Right lobe of liver (tissue), 6 donors: Measurements from ENCODE around the gene PNKD. TPM values are rescaled to one million over a fixed set of nuclear protein-coding genes. Genes with fewer than 3 reads are reported as not detected.
A peak's percentile ranks its signal among the peaks of the same experiment; 100 is the strongest.

Experiments
- ATAC-seq, 4 donors: fragments of 200-7000 bp; cut with Tn5 transposase; one replicate each; pipeline ENCODE4 v1.9.1; 2020; ENCODE audit warnings: mild to moderate bottlenecking in 4 of 4, moderate library complexity in 4 of 4
- DNase-seq, 3 donors: peaks; one replicate each; pipeline ENCODE4 v3.0.0-alpha.2; 2020
- H3K27ac ChIP-seq, 3 donors: fragments of 200-600 bp; one replicate each; pipeline ENCODE4 v1.8.0; 2022
- H3K27me3 ChIP-seq, 2 donors: fragments of 200-600 bp; one replicate each; pipeline ENCODE4 v1.8.0; 2022
- H3K36me3 ChIP-seq, 4 donors: fragments of 200-600 bp; sonication (generic) in 1 of 4; one replicate each; pipeline versions ENCODE4 v1.5.1 to v1.8.0; 2017 to 2022; ENCODE audit warnings: control low read depth in 1 of 4
- H3K4me1 ChIP-seq, 4 donors: fragments of 200-600 bp; sonication (generic) in 1 of 4; one replicate each; pipeline versions ENCODE4 v1.5.1 to v1.8.0; 2017 to 2022; ENCODE audit warnings: control low read depth in 1 of 4
- H3K4me3 ChIP-seq, 3 donors: fragments of 200-600 bp; one replicate each; pipeline ENCODE4 v1.8.0; 2022
- H3K9me3 ChIP-seq, 4 donors: fragments of 200-600 bp; sonication (generic) in 1 of 4; one replicate each; pipeline versions ENCODE4 v1.5.1 to v1.8.0; 2017 to 2022; ENCODE audit warnings: control low read depth in 1 of 4
- POLR2A ChIP-seq: fragments of 450-650 bp; IDR thresholded peaks from one replicate; pipeline ENCODE4 v1.6.1; 2017; ENCODE audit warnings: antibody characterized with exemption, mild to moderate bottlenecking
- WGBS: methylation state at CpG from one replicate; pipeline ENCODE4 v1.1.6; 2018; ENCODE audit warnings: low coverage, low lambda C conversion rate; ENCODE audit not compliant: insufficient coverage; ENCODE audit errors: missing lambda C conversion rate; 5-methylcytosine and 5-hydroxymethylcytosine counted together
- intact Hi-C, 2 donors: fragments of 100-400 bp; cut with DNase I; formaldehyde crosslinking; loops; one replicate each; pipeline versions ENCODE4 v1.11.2 to v1.14.1; 2022
- total RNA-seq, 6 experiments: library from RNA; depleted of rRNA in 2 of 6; stranded (reverse); fragments of >200 nt in 2 of 6; fragmentation: NEBNext Ultra II Directional in 3 of 6; extraction: Animal tissue kit (Norgen Biotek cat#: 25700) in 3 of 6; gene quantifications; one replicate each; pipeline versions ENCODE4 v1.1.0 to v1.2.4, GENCODE V29; 2016 to 2023
- TF ChIP-seq, protein P1 (sequence below), 4 donors: fragments of 200-600 bp in 3 of 4; fragments of 450-650 bp in 1 of 4; IDR thresholded peaks; one replicate each; pipeline versions ENCODE4 v1.5.1 to v1.8.0; 2016 to 2022; ENCODE audit warnings: antibody characterized with exemption in 4 of 4, mild to moderate bottlenecking in 2 of 4
- donor health status: DM: no; HTN: yes; CAD: no.
- donor health status: DM: no; HTN: no; CAD: no.
- donor health status: DM: no; HTN: no; CAD: no.
- donor health status: DM: no; HTN: yes; CAD: no.
- donor health status: DM: no; HTN: yes; CAD: no.

PNKD gene
- total RNA-seq, 6 experiments from 2014 or later = 78.5 to 137 (median 115) TPM

DNA sequence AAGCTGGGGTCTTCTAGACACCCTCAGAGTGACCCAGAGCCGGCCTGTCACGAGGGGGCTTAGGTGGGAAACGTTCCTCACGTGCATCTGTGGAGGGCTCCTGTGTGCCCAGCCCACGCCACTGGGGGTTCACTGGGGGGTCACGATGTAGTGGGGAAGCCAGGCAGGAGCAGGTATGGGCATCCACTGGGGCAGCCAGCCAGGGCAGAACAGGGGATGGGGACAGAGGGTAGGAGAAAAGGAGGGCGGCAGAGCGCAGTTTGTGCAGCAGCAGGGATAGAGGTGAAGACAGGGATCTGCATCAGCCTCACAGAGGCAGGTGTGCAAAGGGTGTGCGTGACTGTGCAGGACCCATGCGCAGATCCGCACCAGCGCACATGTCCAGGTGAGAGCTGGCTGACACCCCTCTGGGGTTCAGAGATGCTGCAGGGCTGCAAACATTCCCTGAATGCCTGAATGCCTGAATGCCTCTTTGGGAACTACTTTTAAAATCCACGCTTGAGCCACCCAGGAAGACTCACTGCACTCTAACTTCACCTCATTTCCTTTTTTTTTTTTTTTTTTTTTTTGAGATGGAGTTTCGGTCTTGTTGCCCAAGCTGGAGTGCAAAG, 10.0 kb downstream of the PNKD start:
- Histone ChIP-seq H3K36me3 (peaks cover 15 to 66% (median 41%) of the 10 kb centered on the region in 4 donors), H3K4me1 (peaks cover 2 to 43% (median 28%) of the 10 kb centered on the region in 4 donors), H3K27ac (no peak overlapping the region), H3K27me3 (no peaks in the 10 kb centered on the region), H3K9me3 (no peaks in the 10 kb centered on the region), H3K4me3 (no peak overlapping the region)
- ATAC-seq (no peak), DNase-seq (peak in 1 of 3 donors; percentile 33)
- WGBS = 86% methylated on average over 8 of the region's 14 CpGs
- intact Hi-C loops = no loop called here
- TF ChIP-seq, protein P1, sequence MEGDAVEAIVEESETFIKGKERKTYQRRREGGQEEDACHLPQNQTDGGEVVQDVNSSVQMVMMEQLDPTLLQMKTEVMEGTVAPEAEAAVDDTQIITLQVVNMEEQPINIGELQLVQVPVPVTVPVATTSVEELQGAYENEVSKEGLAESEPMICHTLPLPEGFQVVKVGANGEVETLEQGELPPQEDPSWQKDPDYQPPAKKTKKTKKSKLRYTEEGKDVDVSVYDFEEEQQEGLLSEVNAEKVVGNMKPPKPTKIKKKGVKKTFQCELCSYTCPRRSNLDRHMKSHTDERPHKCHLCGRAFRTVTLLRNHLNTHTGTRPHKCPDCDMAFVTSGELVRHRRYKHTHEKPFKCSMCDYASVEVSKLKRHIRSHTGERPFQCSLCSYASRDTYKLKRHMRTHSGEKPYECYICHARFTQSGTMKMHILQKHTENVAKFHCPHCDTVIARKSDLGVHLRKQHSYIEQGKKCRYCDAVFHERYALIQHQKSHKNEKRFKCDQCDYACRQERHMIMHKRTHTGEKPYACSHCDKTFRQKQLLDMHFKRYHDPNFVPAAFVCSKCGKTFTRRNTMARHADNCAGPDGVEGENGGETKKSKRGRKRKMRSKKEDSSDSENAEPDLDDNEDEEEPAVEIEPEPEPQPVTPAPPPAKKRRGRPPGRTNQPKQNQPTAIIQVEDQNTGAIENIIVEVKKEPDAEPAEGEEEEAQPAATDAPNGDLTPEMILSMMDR (IDR thresholded peaks at IDR 0.05) = no peak
- TF ChIP-seq POLR2A = no peak

DNA sequence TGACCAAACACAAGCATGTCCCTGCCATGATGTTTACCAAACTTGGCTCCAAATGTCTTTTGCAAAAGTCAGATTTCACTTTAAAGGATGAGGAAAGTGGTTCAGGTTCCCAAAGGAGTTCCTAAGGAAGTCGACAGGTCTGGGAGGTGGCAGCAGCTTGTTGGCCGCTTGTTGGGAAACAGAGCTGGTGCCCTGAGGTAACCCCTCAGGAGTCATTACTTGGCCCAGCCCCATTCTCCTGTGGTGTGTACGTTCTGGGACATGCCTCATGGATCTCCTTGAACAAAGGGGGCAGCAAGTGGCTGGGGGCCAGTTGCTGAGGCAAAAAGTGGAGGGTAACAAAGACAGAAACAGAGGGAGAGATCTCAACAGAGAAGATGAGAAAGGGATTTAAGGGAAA, 11.1 kb downstream of the PNKD start:
- ATAC-seq = peak in 2 of 4 donors; percentile 14 to 25
- 30% methylated on average over 2 of the region's 3 CpGs for WGBS

DNA sequence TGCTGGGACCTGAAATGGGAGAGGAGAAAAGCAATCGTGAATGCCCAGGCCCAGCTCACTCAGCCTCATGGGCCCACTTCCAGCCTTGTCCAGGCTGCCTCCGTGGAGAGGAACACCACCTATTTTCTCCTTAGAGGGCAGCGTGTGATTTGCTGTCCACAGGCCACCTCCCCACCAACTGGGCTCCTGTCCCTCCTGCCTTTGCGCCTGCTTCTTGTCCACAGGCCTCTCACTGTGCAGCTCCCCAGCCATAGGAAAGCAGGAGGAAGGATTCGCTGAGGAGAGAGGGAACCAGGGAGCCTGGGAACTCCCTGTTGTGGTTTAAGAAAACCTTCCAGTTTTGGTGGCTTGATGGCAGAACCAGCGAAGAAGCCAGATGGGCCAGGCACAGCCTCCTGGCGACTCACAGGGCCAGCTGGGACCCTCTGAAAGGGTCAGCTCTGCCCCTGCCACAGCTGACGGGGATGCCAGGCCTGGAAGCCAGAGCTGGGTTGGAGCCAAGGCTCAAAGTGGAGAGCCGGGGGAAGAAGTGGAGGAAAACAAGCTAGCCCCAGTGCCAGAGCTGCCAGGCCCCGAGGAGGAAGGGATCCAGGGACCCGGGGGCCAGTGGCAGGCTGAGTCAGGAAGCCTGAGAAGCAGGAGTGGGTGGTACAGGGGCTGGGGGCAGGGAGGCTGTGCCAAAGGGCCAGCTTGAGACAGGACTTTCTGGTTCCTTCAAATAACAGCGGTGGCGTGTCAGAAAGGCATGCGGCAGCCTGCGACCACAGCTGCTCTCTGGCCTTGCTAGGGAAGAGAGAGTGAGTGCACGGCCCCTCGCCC, 12.1 kb downstream of the PNKD start:
- Histone ChIP-seq H3K27me3 (no peaks in the 10 kb centered on the region), H3K9me3 (no peaks in the 10 kb centered on the region), H3K4me1 (peaks cover 2 to 63% (median 36%) of the 10 kb centered on the region in 4 donors), H3K27ac (peak overlapping the region in 2 of 3 donors; percentile 83 to 99), H3K36me3 (peaks cover 9 to 47% (median 26%) of the 10 kb centered on the region in 4 donors), H3K4me3 (no peak overlapping the region)
- 20% methylated on average over 5 of the region's 17 CpGs for WGBS
- ATAC-seq (no peak), DNase-seq (no peak)
- TF ChIP-seq, protein P1 (IDR thresholded peaks at IDR 0.05) = no peak
- TF ChIP-seq POLR2A = no peak
- intact Hi-C loops = no loop called here

More for the DNA sequence above, 11.1 kb downstream of the PNKD start:
- Histone ChIP-seq H3K27me3 (no peaks in the 10 kb centered on the region), H3K4me1 (peaks cover 2 to 54% (median 33%) of the 10 kb centered on the region in 4 donors), H3K27ac (peak overlapping the region in 2 of 3 donors; percentile 15 to 99), H3K9me3 (no peaks in the 10 kb centered on the region), H3K36me3 (peaks cover 10 to 56% (median 34%) of the 10 kb centered on the region in 4 donors), H3K4me3 (no peak overlapping the region)
- DNase-seq = no peak
- TF ChIP-seq, protein P1 (IDR thresholded peaks at IDR 0.05) = no peak
- no peak for TF ChIP-seq POLR2A
- intact Hi-C loops = no loop called here

DNA sequence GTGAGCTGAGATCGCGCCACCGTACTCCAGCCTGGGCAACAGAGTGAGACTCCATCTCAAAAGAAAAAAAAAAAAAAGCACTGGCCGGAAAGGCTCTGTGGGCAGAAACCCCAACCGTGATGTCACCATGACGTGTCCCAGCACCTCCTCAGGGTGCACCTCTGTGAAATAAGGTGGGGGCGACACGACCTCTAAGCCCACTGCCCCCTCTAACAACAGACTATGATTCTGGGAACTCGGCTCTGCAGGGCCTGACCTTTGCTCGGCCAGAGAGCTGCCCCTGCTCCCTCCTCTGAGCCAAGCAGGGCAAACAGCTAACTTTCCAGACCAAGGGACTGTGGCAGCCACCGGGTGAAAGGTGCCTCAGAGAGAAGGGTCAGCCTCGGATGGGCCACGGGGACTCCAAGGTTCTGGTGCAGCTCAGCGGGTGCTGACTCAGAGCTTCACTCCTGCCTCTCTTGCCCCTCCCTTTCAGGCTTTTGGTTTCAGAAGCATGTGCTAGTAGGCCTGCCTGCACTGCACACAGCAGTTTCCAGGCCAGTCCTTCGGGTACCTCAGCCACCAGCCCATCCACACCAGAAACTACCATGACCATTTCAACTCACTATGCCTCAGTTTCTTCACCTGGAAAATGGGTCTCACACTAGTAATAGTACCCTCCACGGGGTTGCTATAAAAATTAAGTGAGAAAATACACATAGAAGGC, 13.9 kb downstream of the PNKD start:
- no peaks in the 10 kb centered on the region for H3K9me3 ChIP-seq
- ATAC-seq (peak; percentile 42 to 71 (median 58)), DNase-seq (peak; percentile 71 to 87 (median 83))
- TF ChIP-seq POLR2A = no peak
- TF ChIP-seq, protein P1 (IDR thresholded peaks at IDR 0.05) = no peak
- H3K36me3 ChIP-seq = peaks cover 5 to 30% (median 17%) of the 10 kb centered on the region in 4 donors
- H3K27ac ChIP-seq = peak overlapping the region; percentile 60 to 99 (median 83)
- intact Hi-C loops = no loop called here
- no peaks in the 10 kb centered on the region for H3K27me3 ChIP-seq
- H3K4me1 ChIP-seq = peaks cover 2 to 81% (median 50%) of the 10 kb centered on the region in 4 donors
- H3K4me3 ChIP-seq = peak overlapping the region in 1 of 3 donors; percentile 5
- WGBS = 17% methylated on average over 10 of the region's 16 CpGs
